ENCODE data around the gene RUBCNL.

GRCh38 chr13:46315036-46315435 lies 72.0 kb downstream of the RUBCNL start:
- no peak for TF ChIP-seq CTCF (conservative IDR thresholded peaks at IDR 0.05; ENCODE audit: low read depth in 2 of 2)
- TF ChIP-seq POLR2AphosphoS5 (IDR thresholded peaks at IDR 0.05; ENCODE audit: low read depth), result no peak
- TF ChIP-seq EZH2 (IDR thresholded peaks at IDR 0.05; ENCODE audit: low read depth, unreplicated experiment), result no peak
- no peak for TF ChIP-seq EZH2phosphoT487 (IDR thresholded peaks at IDR 0.05; ENCODE audit: unreplicated experiment)
- no peak for TF ChIP-seq ZNF331 (CRISPR knock-in tag; IDR thresholded peaks at IDR 0.05; ENCODE audit: low read depth)
- TF ChIP-seq REST (IDR thresholded peaks at IDR 0.05; ENCODE audit: unreplicated experiment), result no peak
- TF ChIP-seq JUNB (IDR thresholded peaks at IDR 0.05; ENCODE audit: unreplicated experiment), result no peak
- no peak for TF ChIP-seq ZNF114 (CRISPR knock-in tag; IDR thresholded peaks at IDR 0.05)
